ENCODE results near the gene ZBTB20. TPM values are rescaled to one million over a fixed set of nuclear protein-coding genes. Genes with fewer than 3 reads are reported as not detected.

ZBTB20 gene
- polyA plus RNA-seq, 1 of the 3 experiments (the other 2 are of a cell fraction): 0.43 TPM

DNA sequence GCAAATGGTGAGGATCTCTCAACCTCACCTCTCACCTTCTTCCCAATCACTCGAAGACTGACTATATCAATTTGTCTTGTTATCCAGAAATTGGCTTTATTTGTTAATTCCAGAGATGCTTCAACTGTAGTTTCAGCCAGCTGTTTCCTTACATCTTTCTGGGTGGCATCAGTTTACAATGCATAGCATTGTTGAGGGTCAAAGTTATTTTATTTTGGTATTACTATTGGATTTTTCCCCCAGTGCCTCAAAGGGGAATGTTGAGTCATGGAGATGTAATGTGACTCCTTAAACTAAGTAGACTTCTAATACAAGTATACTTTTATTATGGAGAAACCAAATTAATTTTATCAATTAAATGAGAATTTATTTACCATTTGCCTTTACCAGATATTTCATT, 501.7 kb downstream of the ZBTB20 start:
- H2AFZ ChIP-seq (ENCODE audit: low read depth): no peak overlapping the region
- H3K36me3 ChIP-seq (replicated peaks in 1 of 2; ENCODE audit: control insufficient read depth in 1 of 2, insufficient read depth in 2 of 2, low read length in 1 of 2): peaks cover 0 to 3% of the 10 kb centered on the region in 2 experiments
- no peak overlapping the region for H3K4me3 ChIP-seq (ENCODE audit: low read depth in 2 of 2, low read length in 1 of 2)
- ChIA-PET POLR2A (no interaction called here), CTCF (no interaction called here)
- H3K27me3 ChIP-seq (ENCODE audit: insufficient read depth): no peaks in the 10 kb centered on the region
- H3K4me1 ChIP-seq (ENCODE audit: control insufficient read depth in 1 of 2, insufficient read depth in 2 of 2, low read depth in 1 of 2, low read length in 1 of 2): peaks cover 0 to 22% of the 10 kb centered on the region in 2 experiments; a peak in 3 of 4 replicates
- H3K27ac ChIP-seq (ENCODE audit: low read depth in 2 of 2, low read length in 1 of 2): no peak overlapping the region
- H3K4me2 ChIP-seq: no peak overlapping the region
- WGBS (ENCODE audit: low lambda C conversion rate): 86% methylated on average over 1 of the region's 1 CpG
- H3K9me2 ChIP-seq: no peaks in the 10 kb centered on the region
- no peaks in the 10 kb centered on the region for H3K9me3 ChIP-seq
- H3F3A ChIP-seq (replicated peaks; ENCODE audit: insufficient read depth): peaks cover 11% of the 10 kb centered on the region
- H3K9ac ChIP-seq: no peak overlapping the region
- no peak for DNase-seq
- no peaks in the 10 kb centered on the region for H4K20me1 ChIP-seq (ENCODE audit: insufficient read depth)
- H3K79me2 ChIP-seq (ENCODE audit: insufficient read depth): no peaks in the 10 kb centered on the region
- TF ChIP-seq, protein P1, sequence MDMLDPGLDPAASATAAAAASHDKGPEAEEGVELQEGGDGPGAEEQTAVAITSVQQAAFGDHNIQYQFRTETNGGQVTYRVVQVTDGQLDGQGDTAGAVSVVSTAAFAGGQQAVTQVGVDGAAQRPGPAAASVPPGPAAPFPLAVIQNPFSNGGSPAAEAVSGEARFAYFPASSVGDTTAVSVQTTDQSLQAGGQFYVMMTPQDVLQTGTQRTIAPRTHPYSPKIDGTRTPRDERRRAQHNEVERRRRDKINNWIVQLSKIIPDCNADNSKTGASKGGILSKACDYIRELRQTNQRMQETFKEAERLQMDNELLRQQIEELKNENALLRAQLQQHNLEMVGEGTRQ (IDR thresholded peaks at IDR 0.05; ENCODE audit: borderline replicate concordance, low read depth, low read length): no peak
- TF ChIP-seq NFIC (IDR thresholded peaks at IDR 0.05; ENCODE audit: borderline replicate concordance): no peak
- TF ChIP-seq JUND (IDR thresholded peaks at IDR 0.05): peak; percentile 32; the same call in 1 of the 2 replicates
- no peak for TF ChIP-seq TAF1 (IDR thresholded peaks at IDR 0.05; ENCODE audit: borderline replicate concordance, low read depth, low read length)
- no peak for TF ChIP-seq ELF1 (IDR thresholded peaks at IDR 0.05)
- TF ChIP-seq, protein P2, sequence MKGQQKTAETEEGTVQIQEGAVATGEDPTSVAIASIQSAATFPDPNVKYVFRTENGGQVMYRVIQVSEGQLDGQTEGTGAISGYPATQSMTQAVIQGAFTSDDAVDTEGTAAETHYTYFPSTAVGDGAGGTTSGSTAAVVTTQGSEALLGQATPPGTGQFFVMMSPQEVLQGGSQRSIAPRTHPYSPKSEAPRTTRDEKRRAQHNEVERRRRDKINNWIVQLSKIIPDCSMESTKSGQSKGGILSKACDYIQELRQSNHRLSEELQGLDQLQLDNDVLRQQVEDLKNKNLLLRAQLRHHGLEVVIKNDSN (IDR thresholded peaks at IDR 0.05; ENCODE audit: borderline replicate concordance, low read depth): no peak
- 0 out of 2 replicates have a peak, but pooled peaks have one; percentile 19 for TF ChIP-seq MEF2A (IDR thresholded peaks at IDR 0.05; ENCODE audit: borderline replicate concordance, low read depth)
- TF ChIP-seq EZH2phosphoT487 (IDR thresholded peaks at IDR 0.05; ENCODE audit: borderline replicate concordance, low read depth): no peak
- TF ChIP-seq RXRA (IDR thresholded peaks at IDR 0.05; ENCODE audit: borderline replicate concordance, low read depth): no peak
- TF ChIP-seq SMC3 (IDR thresholded peaks at IDR 0.05; ENCODE audit: low read depth, low read length): no peak
- TF ChIP-seq MXI1 (IDR thresholded peaks at IDR 0.05; ENCODE audit: low read depth, low read length): no peak
- no peak for TF ChIP-seq YY1 (IDR thresholded peaks at IDR 0.05; ENCODE audit: low read depth)
- TF ChIP-seq SIN3A (IDR thresholded peaks at IDR 0.05; ENCODE audit: borderline replicate concordance, low read depth, low read length): no peak
- TF ChIP-seq FOXJ3 (CRISPR knock-in tag; IDR thresholded peaks at IDR 0.05): no peak
- no peak for TF ChIP-seq NRF1 (IDR thresholded peaks at IDR 0.05; ENCODE audit: low read depth, low read length)
- TF ChIP-seq CHD2 (IDR thresholded peaks at IDR 0.05; ENCODE audit: low read length, partially characterized antibody): no peak
- 0 out of 4 replicates have a peak, but pooled peaks of 1 of the 2 experiments have one; percentile 12 for TF ChIP-seq EP300 (IDR thresholded peaks at IDR 0.05; ENCODE audit: borderline replicate concordance in 1 of 2, low read depth in 1 of 2, low read length in 1 of 2)
- TF ChIP-seq RAD21 (IDR thresholded peaks at IDR 0.05; ENCODE audit: low read length): no peak
- peak; percentile 36; the same call in 1 of the 2 replicates for TF ChIP-seq FOSL2 (IDR thresholded peaks at IDR 0.05; ENCODE audit: borderline replicate concordance, low read depth)
- no peak for TF ChIP-seq TEAD4 (IDR thresholded peaks at IDR 0.05; ENCODE audit: borderline replicate concordance, insufficient read depth)
- no peak for TF ChIP-seq POLR2AphosphoS5 (IDR thresholded peaks at IDR 0.05; ENCODE audit: low read depth, low read length)
- TF ChIP-seq FOXM1 (IDR thresholded peaks at IDR 0.05; ENCODE audit: low read depth): no peak
- TF ChIP-seq, protein P3, sequence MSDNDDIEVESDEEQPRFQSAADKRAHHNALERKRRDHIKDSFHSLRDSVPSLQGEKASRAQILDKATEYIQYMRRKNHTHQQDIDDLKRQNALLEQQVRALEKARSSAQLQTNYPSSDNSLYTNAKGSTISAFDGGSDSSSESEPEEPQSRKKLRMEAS (IDR thresholded peaks at IDR 0.05; ENCODE audit: low read depth): no peak
- TF ChIP-seq CTCF (IDR thresholded peaks at IDR 0.05): no peak
- no peak for TF ChIP-seq GATA2 (CRISPR knock-in tag; IDR thresholded peaks at IDR 0.05)
- TF ChIP-seq RFX5 (IDR thresholded peaks at IDR 0.05; ENCODE audit: low read length): no peak
- TF ChIP-seq TCF12 (IDR thresholded peaks at IDR 0.05): peak; percentile 31; the same call in 1 of the 2 replicates
- no peak for TF ChIP-seq PBX3 (IDR thresholded peaks at IDR 0.05)

All from SK-N-SH (cell line).